ENCODE results near the gene VAMP4. TPM values are rescaled to one million over a fixed set of nuclear protein-coding genes. Genes with fewer than 3 reads are reported as not detected.
A peak's percentile ranks its signal among the peaks of the same experiment; 100 is the strongest.

The VAMP4 gene
- total RNA-seq, 1 donor from 2014 or later: 7.4 TPM

GRCh38 chr1:171748651-171749050, 6.8 kb upstream of the VAMP4 start:
- no peak for FAIRE-seq
- H3K27me3 Mint-ChIP-seq (ENCODE audit: low read depth, unreplicated experiment): no peaks in the 10 kb centered on the region
- TF ChIP-seq EZH2 (IDR thresholded peaks at IDR 0.05; ENCODE audit: insufficient read depth, low read length): no peak
- TF ChIP-seq CTCF (IDR thresholded peaks at IDR 0.05; ENCODE audit: insufficient read depth, low read depth, low read length): no peak
- no peaks in the 10 kb centered on the region for H3K36me3 ChIP-seq (ENCODE audit: insufficient read depth, low read length)
- no peak overlapping the region for H3K4me2 ChIP-seq (ENCODE audit: low read length)
- no peaks in the 10 kb centered on the region for H3K27me3 ChIP-seq (ENCODE audit: insufficient read depth, low read length)
- peaks cover 2% of the 10 kb centered on the region for H3K4me1 Mint-ChIP-seq (ENCODE audit: low read depth, unreplicated experiment)
- no peaks in the 10 kb centered on the region for H3K36me3 Mint-ChIP-seq (ENCODE audit: low read depth, unreplicated experiment)
- H3K9me3 Mint-ChIP-seq (ENCODE audit: unreplicated experiment): no peaks in the 10 kb centered on the region
- no peak overlapping the region for H3K27ac Mint-ChIP-seq (ENCODE audit: unreplicated experiment)
- H3K4me3 Mint-ChIP-seq (ENCODE audit: unreplicated experiment): no peak overlapping the region
- H2AFZ ChIP-seq (ENCODE audit: low read depth, low read length): no peak overlapping the region
- H4K20me1 ChIP-seq (ENCODE audit: insufficient read depth, low read length): no peaks in the 10 kb centered on the region
- no peaks in the 10 kb centered on the region for H3K9me3 ChIP-seq (ENCODE audit: insufficient read depth, low read depth, low read length)
- no peak for DNase-seq (ENCODE audit: low read depth)
- no peak overlapping the region for H3K9ac ChIP-seq (ENCODE audit: low read length)
- H3K4me1 ChIP-seq (ENCODE audit: insufficient read depth, low read length): peaks cover 2% of the 10 kb centered on the region
- no peak overlapping the region for H3K27ac ChIP-seq (ENCODE audit: low read depth, low read length)
- no peaks in the 10 kb centered on the region for H3K79me2 ChIP-seq (ENCODE audit: insufficient read depth, low read length)
- no peak overlapping the region for H3K4me3 ChIP-seq (ENCODE audit: insufficient read depth, low read depth, low read length)

GRCh38 chr1:171744986-171745385, 3.1 kb upstream of the VAMP4 start:
- Mint-ChIP-seq H3K9me3 (ENCODE audit: unreplicated experiment) (no peaks in the 10 kb centered on the region), H3K4me1 (ENCODE audit: low read depth, unreplicated experiment) (peaks cover 20% of the 10 kb centered on the region), H3K27ac (ENCODE audit: unreplicated experiment) (no peak overlapping the region), H3K36me3 (ENCODE audit: low read depth, unreplicated experiment) (no peaks in the 10 kb centered on the region), H3K4me3 (ENCODE audit: unreplicated experiment) (no peak overlapping the region), H3K27me3 (ENCODE audit: low read depth, unreplicated experiment) (no peaks in the 10 kb centered on the region)
- FAIRE-seq: no peak
- no peak overlapping the region for H3K4me3 ChIP-seq (ENCODE audit: insufficient read depth, low read depth, low read length)
- H4K20me1 ChIP-seq (ENCODE audit: insufficient read depth, low read length): no peaks in the 10 kb centered on the region
- no peak overlapping the region for H2AFZ ChIP-seq (ENCODE audit: low read depth, low read length)
- peaks cover 21% of the 10 kb centered on the region for H3K4me1 ChIP-seq (ENCODE audit: insufficient read depth, low read length)
- no peak for TF ChIP-seq EZH2 (IDR thresholded peaks at IDR 0.05; ENCODE audit: insufficient read depth, low read length)
- TF ChIP-seq CTCF (IDR thresholded peaks at IDR 0.05; ENCODE audit: insufficient read depth, low read depth, low read length): no peak
- DNase-seq (ENCODE audit: low read depth): no peak
- peaks cover 11% of the 10 kb centered on the region for H3K79me2 ChIP-seq (ENCODE audit: insufficient read depth, low read length)
- H3K4me2 ChIP-seq (ENCODE audit: low read length): no peak overlapping the region
- H3K36me3 ChIP-seq (ENCODE audit: insufficient read depth, low read length): no peaks in the 10 kb centered on the region
- no peak overlapping the region for H3K9ac ChIP-seq (ENCODE audit: low read length)
- H3K27me3 ChIP-seq (ENCODE audit: insufficient read depth, low read length): no peaks in the 10 kb centered on the region
- no peak overlapping the region for H3K27ac ChIP-seq (ENCODE audit: low read depth, low read length)
- H3K9me3 ChIP-seq (ENCODE audit: insufficient read depth, low read depth, low read length): no peaks in the 10 kb centered on the region

GRCh38 chr1:171743081-171743870, 1.4 kb upstream of the VAMP4 start:
- Mint-ChIP-seq H3K4me1 (ENCODE audit: low read depth, unreplicated experiment) (peaks cover 34% of the 10 kb centered on the region), H3K27me3 (ENCODE audit: low read depth, unreplicated experiment) (no peaks in the 10 kb centered on the region), H3K4me3 (ENCODE audit: unreplicated experiment) (peak overlapping the region; percentile 95), H3K36me3 (ENCODE audit: low read depth, unreplicated experiment) (no peaks in the 10 kb centered on the region), H3K27ac (ENCODE audit: unreplicated experiment) (peak overlapping the region; percentile 96), H3K9me3 (ENCODE audit: unreplicated experiment) (no peaks in the 10 kb centered on the region)
- Histone ChIP-seq H3K9me3 (ENCODE audit: insufficient read depth, low read depth, low read length) (no peaks in the 10 kb centered on the region), H3K36me3 (ENCODE audit: insufficient read depth, low read length) (no peaks in the 10 kb centered on the region), H2AFZ (ENCODE audit: low read depth, low read length) (peak overlapping the region; percentile 91), H3K4me3 (ENCODE audit: insufficient read depth, low read depth, low read length) (peak overlapping the region; percentile 95), H3K4me1 (ENCODE audit: insufficient read depth, low read length) (peaks cover 32% of the 10 kb centered on the region), H3K9ac (ENCODE audit: low read length) (peak overlapping the region; percentile 95), H4K20me1 (ENCODE audit: insufficient read depth, low read length) (no peaks in the 10 kb centered on the region), H3K79me2 (ENCODE audit: insufficient read depth, low read length) (peaks cover 24% of the 10 kb centered on the region), H3K27me3 (ENCODE audit: insufficient read depth, low read length) (no peaks in the 10 kb centered on the region), H3K4me2 (ENCODE audit: low read length) (peak overlapping the region; percentile 99), H3K27ac (ENCODE audit: low read depth, low read length) (peak overlapping the region; percentile 95)
- DNase-seq (ENCODE audit: low read depth) (peak; percentile 82), FAIRE-seq (no peak)
- TF ChIP-seq EZH2 (IDR thresholded peaks at IDR 0.05; ENCODE audit: insufficient read depth, low read length) (no peak), CTCF (IDR thresholded peaks at IDR 0.05; ENCODE audit: insufficient read depth, low read depth, low read length) (no peak)
